ENCODE measurements around the gene CDH4.

- TF ChIP-seq, protein P1, sequence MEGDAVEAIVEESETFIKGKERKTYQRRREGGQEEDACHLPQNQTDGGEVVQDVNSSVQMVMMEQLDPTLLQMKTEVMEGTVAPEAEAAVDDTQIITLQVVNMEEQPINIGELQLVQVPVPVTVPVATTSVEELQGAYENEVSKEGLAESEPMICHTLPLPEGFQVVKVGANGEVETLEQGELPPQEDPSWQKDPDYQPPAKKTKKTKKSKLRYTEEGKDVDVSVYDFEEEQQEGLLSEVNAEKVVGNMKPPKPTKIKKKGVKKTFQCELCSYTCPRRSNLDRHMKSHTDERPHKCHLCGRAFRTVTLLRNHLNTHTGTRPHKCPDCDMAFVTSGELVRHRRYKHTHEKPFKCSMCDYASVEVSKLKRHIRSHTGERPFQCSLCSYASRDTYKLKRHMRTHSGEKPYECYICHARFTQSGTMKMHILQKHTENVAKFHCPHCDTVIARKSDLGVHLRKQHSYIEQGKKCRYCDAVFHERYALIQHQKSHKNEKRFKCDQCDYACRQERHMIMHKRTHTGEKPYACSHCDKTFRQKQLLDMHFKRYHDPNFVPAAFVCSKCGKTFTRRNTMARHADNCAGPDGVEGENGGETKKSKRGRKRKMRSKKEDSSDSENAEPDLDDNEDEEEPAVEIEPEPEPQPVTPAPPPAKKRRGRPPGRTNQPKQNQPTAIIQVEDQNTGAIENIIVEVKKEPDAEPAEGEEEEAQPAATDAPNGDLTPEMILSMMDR (IDR thresholded peaks at IDR 0.05) = no peak
- no peak for TF ChIP-seq POLR2A (IDR thresholded peaks at IDR 0.05)
Measured at GRCh38 chr20:61561111-61561830, 309.2 kb downstream of the CDH4 start.

Data from ovary (tissue), 3 donors.